Activated naive CD4-positive, alpha-beta T cell treated with anti-CD3 and anti-CD28 coated beads, Interleukin-2, amount 10 ng/mL, durations not matched to agents 7 days and 5 days (primary cell): Measurements from ENCODE around the gene ARID1B.

ENCODE experiments used
- CTCF ChIA-PET: fragments of 350-600 bp; sonication (Branson Sonifier 250); formaldehyde crosslinking; loops from one replicate; lab custom pipeline; 2021; ENCODE audit warnings: antibody characterized with exemption; lab: Charles Lee
- DNase-seq: peaks from one replicate; pipeline ENCODE4 v3.0.0-alpha.2; 2020
- H3K27ac Mint-ChIP-seq: one replicate; pipeline ENCODE4 v1.8.0; 2021; ENCODE audit warnings: mild to moderate bottlenecking, moderate library complexity, mixed read lengths
- H3K27me3 Mint-ChIP-seq: one replicate; pipeline ENCODE4 v1.8.0; 2021; ENCODE audit warnings: mild to moderate bottlenecking, mixed read lengths
- H3K36me3 Mint-ChIP-seq: one replicate; pipeline ENCODE4 v1.8.0; 2021; ENCODE audit warnings: mixed read lengths
- H3K4me1 Mint-ChIP-seq: one replicate; pipeline ENCODE4 v1.8.0; 2021; ENCODE audit warnings: mixed read lengths
- H3K4me3 Mint-ChIP-seq: one replicate; pipeline ENCODE4 v1.8.0; 2021; ENCODE audit warnings: mild to moderate bottlenecking, moderate library complexity, mixed read lengths
- H3K9me3 Mint-ChIP-seq: one replicate; pipeline ENCODE4 v1.8.0; 2021; ENCODE audit warnings: mixed read lengths

The ARID1B gene

GRCh38 chr6:156994215-156995076 lies 217.3 kb downstream of the ARID1B start:
- no peaks in the 10 kb centered on the region for H3K9me3 Mint-ChIP-seq
- CTCF ChIA-PET, result no interaction called here
- H3K27me3 Mint-ChIP-seq, result no peaks in the 10 kb centered on the region
- no peak overlapping the region for H3K27ac Mint-ChIP-seq
- no peak for DNase-seq
- H3K4me3 Mint-ChIP-seq, result no peak overlapping the region
- no peaks in the 10 kb centered on the region for H3K4me1 Mint-ChIP-seq
- H3K36me3 Mint-ChIP-seq, result no peaks in the 10 kb centered on the region

- no peaks in the 10 kb centered on the region for H3K9me3 Mint-ChIP-seq
- DNase-seq, result no peak
- no peaks in the 10 kb centered on the region for H3K27me3 Mint-ChIP-seq
- CTCF ChIA-PET, result no interaction called here
- peaks cover 2% of the 10 kb centered on the region for H3K36me3 Mint-ChIP-seq
- H3K4me3 Mint-ChIP-seq, result no peak overlapping the region
- H3K4me1 Mint-ChIP-seq, result no peaks in the 10 kb centered on the region
- no peak overlapping the region for H3K27ac Mint-ChIP-seq
Observed at GRCh38 chr6:156995502-156995901, 218.3 kb downstream of the ARID1B start.

GRCh38 chr6:156996265-156996664 lies 219.1 kb downstream of the ARID1B start:
- no peak overlapping the region for H3K27ac Mint-ChIP-seq
- CTCF ChIA-PET, result no interaction called here

GRCh38 chr6:156998794-156999330 lies 221.7 kb downstream of the ARID1B start:
- Mint-ChIP-seq H3K9me3 (no peaks in the 10 kb centered on the region), H3K4me1 (no peaks in the 10 kb centered on the region), H3K36me3 (peaks cover 2% of the 10 kb centered on the region), H3K27me3 (no peaks in the 10 kb centered on the region), H3K4me3 (no peak overlapping the region), H3K27ac (no peak overlapping the region)
- CTCF ChIA-PET, result no interaction called here
- DNase-seq, result no peak

More at GRCh38 chr6:156996265-156996664, 219.1 kb downstream of the ARID1B start:
- no peaks in the 10 kb centered on the region for H3K9me3 Mint-ChIP-seq
- no peaks in the 10 kb centered on the region for H3K27me3 Mint-ChIP-seq
- no peak for DNase-seq
- H3K36me3 Mint-ChIP-seq, result peaks cover 2% of the 10 kb centered on the region
- no peaks in the 10 kb centered on the region for H3K4me1 Mint-ChIP-seq
- H3K4me3 Mint-ChIP-seq, result no peak overlapping the region

- no peak overlapping the region for H3K27ac Mint-ChIP-seq
- CTCF ChIA-PET, result no interaction called here
Observed at GRCh38 chr6:156999762-157000161, 222.6 kb downstream of the ARID1B start.

GRCh38 chr6:157001716-157002115 lies 224.5 kb downstream of the ARID1B start:
- Mint-ChIP-seq H3K4me3 (no peak overlapping the region), H3K27ac (no peak overlapping the region), H3K9me3 (no peaks in the 10 kb centered on the region), H3K27me3 (no peaks in the 10 kb centered on the region), H3K36me3 (peaks cover 2% of the 10 kb centered on the region), H3K4me1 (no peaks in the 10 kb centered on the region)
- no peak for DNase-seq
- CTCF ChIA-PET, result no interaction called here

More at GRCh38 chr6:156999762-157000161, 222.6 kb downstream of the ARID1B start:
- H3K27me3 Mint-ChIP-seq, result no peaks in the 10 kb centered on the region
- no peak for DNase-seq
- no peak overlapping the region for H3K4me3 Mint-ChIP-seq
- H3K9me3 Mint-ChIP-seq, result no peaks in the 10 kb centered on the region
- no peaks in the 10 kb centered on the region for H3K4me1 Mint-ChIP-seq
- H3K36me3 Mint-ChIP-seq, result peaks cover 2% of the 10 kb centered on the region

GRCh38 chr6:157002774-157003173 lies 225.6 kb downstream of the ARID1B start:
- H3K36me3 Mint-ChIP-seq, result peaks cover 2% of the 10 kb centered on the region
- H3K27ac Mint-ChIP-seq, result no peak overlapping the region
- H3K4me3 Mint-ChIP-seq, result no peak overlapping the region
- H3K9me3 Mint-ChIP-seq, result no peaks in the 10 kb centered on the region
- DNase-seq, result no peak
- CTCF ChIA-PET, result no interaction called here
- H3K4me1 Mint-ChIP-seq, result no peaks in the 10 kb centered on the region
- no peaks in the 10 kb centered on the region for H3K27me3 Mint-ChIP-seq

GRCh38 chr6:157005940-157006339 lies 228.8 kb downstream of the ARID1B start:
- no peaks in the 10 kb centered on the region for H3K36me3 Mint-ChIP-seq
- H3K27ac Mint-ChIP-seq, result no peak overlapping the region
- no peaks in the 10 kb centered on the region for H3K9me3 Mint-ChIP-seq
- H3K4me1 Mint-ChIP-seq, result peaks cover 4% of the 10 kb centered on the region
- DNase-seq, result no peak
- no peaks in the 10 kb centered on the region for H3K27me3 Mint-ChIP-seq
- CTCF ChIA-PET, result no interaction called here
- H3K4me3 Mint-ChIP-seq, result no peak overlapping the region

GRCh38 chr6:157008568-157008967 lies 231.4 kb downstream of the ARID1B start:
- CTCF ChIA-PET, result no interaction called here
- no peaks in the 10 kb centered on the region for H3K36me3 Mint-ChIP-seq
- H3K27me3 Mint-ChIP-seq, result no peaks in the 10 kb centered on the region
- H3K27ac Mint-ChIP-seq, result no peak overlapping the region
- no peak for DNase-seq
- H3K4me1 Mint-ChIP-seq, result peaks cover 4% of the 10 kb centered on the region
- H3K4me3 Mint-ChIP-seq, result no peak overlapping the region
- no peaks in the 10 kb centered on the region for H3K9me3 Mint-ChIP-seq

- Mint-ChIP-seq H3K27ac (no peak overlapping the region), H3K4me3 (no peak overlapping the region)
- CTCF ChIA-PET, result no interaction called here
Observed at GRCh38 chr6:157012355-157012754, 235.2 kb downstream of the ARID1B start.

GRCh38 chr6:157013649-157014304 lies 236.6 kb downstream of the ARID1B start:
- no peak for DNase-seq
- H3K9me3 Mint-ChIP-seq, result no peaks in the 10 kb centered on the region
- no peak overlapping the region for H3K4me3 Mint-ChIP-seq
- no peak overlapping the region for H3K27ac Mint-ChIP-seq
- CTCF ChIA-PET, result no interaction called here
- H3K27me3 Mint-ChIP-seq, result no peaks in the 10 kb centered on the region
- peaks cover 17% of the 10 kb centered on the region for H3K4me1 Mint-ChIP-seq
- H3K36me3 Mint-ChIP-seq, result no peaks in the 10 kb centered on the region

More at GRCh38 chr6:157012355-157012754, 235.2 kb downstream of the ARID1B start:
- Mint-ChIP-seq H3K9me3 (no peaks in the 10 kb centered on the region), H3K4me1 (peaks cover 8% of the 10 kb centered on the region), H3K27me3 (no peaks in the 10 kb centered on the region), H3K36me3 (no peaks in the 10 kb centered on the region)
- DNase-seq, result no peak

- Mint-ChIP-seq H3K27me3 (no peaks in the 10 kb centered on the region), H3K9me3 (no peaks in the 10 kb centered on the region), H3K27ac (no peak overlapping the region), H3K4me1 (peaks cover 28% of the 10 kb centered on the region), H3K36me3 (no peaks in the 10 kb centered on the region), H3K4me3 (no peak overlapping the region)
- CTCF ChIA-PET, result interaction anchor here (0.8 kb wide), 1 partner anchor 74 kb away, joined by 3 read pairs; no protein-coding TSS in a partner anchor
- DNase-seq, result no peak
Observed at GRCh38 chr6:157014871-157015270, 237.7 kb downstream of the ARID1B start.

- Mint-ChIP-seq H3K36me3 (no peaks in the 10 kb centered on the region), H3K4me1 (peaks cover 34% of the 10 kb centered on the region)
- CTCF ChIA-PET, result interaction anchor here (0.7 kb wide), 1 partner anchor 930 kb away, joined by 3 read pairs; no protein-coding TSS in a partner anchor
Observed at GRCh38 chr6:157017022-157017421, 239.8 kb downstream of the ARID1B start.

GRCh38 chr6:157017861-157018260 lies 240.7 kb downstream of the ARID1B start:
- Mint-ChIP-seq H3K36me3 (no peaks in the 10 kb centered on the region), H3K9me3 (no peaks in the 10 kb centered on the region), H3K4me1 (peaks cover 42% of the 10 kb centered on the region), H3K4me3 (no peak overlapping the region), H3K27ac (no peak overlapping the region), H3K27me3 (no peaks in the 10 kb centered on the region)
- DNase-seq, result no peak
- CTCF ChIA-PET, result interaction anchor here (0.7 kb wide), 1 partner anchor 931 kb away, joined by 3 read pairs; no protein-coding TSS in a partner anchor

More at GRCh38 chr6:157017022-157017421, 239.8 kb downstream of the ARID1B start:
- no peak for DNase-seq
- H3K9me3 Mint-ChIP-seq, result no peaks in the 10 kb centered on the region
- H3K27me3 Mint-ChIP-seq, result no peaks in the 10 kb centered on the region
- H3K4me3 Mint-ChIP-seq, result no peak overlapping the region
- no peak overlapping the region for H3K27ac Mint-ChIP-seq
